IPS-NIHi11 (cell line): Measurements from ENCODE around the gene SLC27A1.
"Not testable (repeated sequence)": the region's sequence is repeated elsewhere in the genome, so short reads cannot be mapped to it uniquely, and the experiment has no call there.

Experiments
- DNase-seq: peaks from one replicate; pipeline ENCODE4 v3.0.0; 2012; ENCODE audit warnings: mixed read lengths, low spot score

Gene SLC27A1

GRCh38 chr19:17456127-17456526 is 14.2 kb upstream of the SLC27A1 start:
- no peak for DNase-seq

GRCh38 chr19:17457616-17458015 is 12.7 kb upstream of the SLC27A1 start:
- no peak for DNase-seq

GRCh38 chr19:17458970-17459369 is 11.4 kb upstream of the SLC27A1 start:
- no peak for DNase-seq

DNA sequence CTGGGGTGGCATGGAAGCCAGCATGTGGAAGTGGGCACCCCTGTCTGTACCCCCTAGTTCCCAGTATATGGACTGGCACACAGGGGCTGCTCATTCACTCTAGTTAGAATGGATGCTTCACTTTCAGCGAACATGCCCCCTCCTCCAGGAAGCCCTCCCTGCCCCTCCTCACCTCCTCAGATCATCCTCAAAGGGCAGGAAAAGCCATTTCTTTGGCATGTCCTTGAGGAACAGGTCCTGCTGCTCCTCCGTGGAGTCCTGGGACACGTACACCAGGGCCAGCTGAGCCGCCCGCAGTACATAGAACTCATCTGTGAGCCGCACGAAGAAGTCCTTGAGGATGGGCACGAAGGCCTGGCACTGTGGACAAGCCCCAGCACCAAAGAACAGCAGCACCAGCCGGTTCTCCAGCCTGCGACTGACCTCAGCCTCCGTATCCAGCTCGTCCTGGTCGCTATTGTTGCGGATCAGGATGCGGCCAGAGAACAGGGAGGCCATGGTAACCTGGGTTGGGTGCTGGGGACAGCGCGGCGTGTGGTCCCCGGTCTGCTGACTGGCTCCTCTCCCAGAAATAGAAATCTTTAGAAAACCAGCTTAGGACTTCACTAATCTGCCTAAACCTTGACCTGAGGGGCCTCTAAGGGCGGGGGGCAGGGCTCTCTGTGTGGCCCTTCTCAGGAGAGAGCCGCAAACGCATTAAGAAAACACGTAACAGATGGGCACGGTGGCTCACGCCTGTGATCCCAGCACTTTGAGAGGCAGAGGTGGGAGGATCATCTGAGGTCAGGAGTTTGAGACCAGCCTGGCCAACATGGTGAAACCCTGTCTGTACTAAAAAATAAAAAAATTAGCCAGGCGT is 9.7 kb upstream of the SLC27A1 start, which contains the start of gene NXNL1:
Gene NXNL1 (minus strand): TSS at position 555 of the 859 bp plus-strand sequence. CDS start 57 bp downstream, at position 498.
- DNase-seq: no peak

DNA sequence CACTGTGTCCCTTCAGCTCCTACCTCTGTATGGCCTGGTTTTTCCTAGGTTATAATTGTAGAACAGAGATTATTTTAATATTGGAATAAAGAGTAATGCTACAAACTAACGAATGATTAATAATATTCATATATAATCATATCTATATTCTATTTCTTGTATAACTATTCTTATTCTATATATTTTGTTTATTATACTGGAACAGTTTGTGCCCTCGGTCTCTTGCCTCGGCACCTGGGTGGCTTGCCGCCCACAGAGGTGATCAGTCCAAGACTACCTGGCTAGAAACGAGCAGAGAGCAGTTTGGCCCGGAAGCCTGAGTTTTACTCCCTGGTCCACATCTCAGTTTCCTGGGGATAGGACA is 3.9 kb upstream of the SLC27A1 start:
- no peak for DNase-seq

- DNase-seq: no peak
Observed at GRCh38 chr19:17467471-17468301, 2.6 kb upstream of the SLC27A1 start.

- DNase-seq: no peak
Observed at GRCh38 chr19:17468302-17469091, 1.8 kb upstream of the SLC27A1 start.

GRCh38 chr19:17469092-17469480 is 1.2 kb upstream of the SLC27A1 start:
- DNase-seq: no peak

DNA sequence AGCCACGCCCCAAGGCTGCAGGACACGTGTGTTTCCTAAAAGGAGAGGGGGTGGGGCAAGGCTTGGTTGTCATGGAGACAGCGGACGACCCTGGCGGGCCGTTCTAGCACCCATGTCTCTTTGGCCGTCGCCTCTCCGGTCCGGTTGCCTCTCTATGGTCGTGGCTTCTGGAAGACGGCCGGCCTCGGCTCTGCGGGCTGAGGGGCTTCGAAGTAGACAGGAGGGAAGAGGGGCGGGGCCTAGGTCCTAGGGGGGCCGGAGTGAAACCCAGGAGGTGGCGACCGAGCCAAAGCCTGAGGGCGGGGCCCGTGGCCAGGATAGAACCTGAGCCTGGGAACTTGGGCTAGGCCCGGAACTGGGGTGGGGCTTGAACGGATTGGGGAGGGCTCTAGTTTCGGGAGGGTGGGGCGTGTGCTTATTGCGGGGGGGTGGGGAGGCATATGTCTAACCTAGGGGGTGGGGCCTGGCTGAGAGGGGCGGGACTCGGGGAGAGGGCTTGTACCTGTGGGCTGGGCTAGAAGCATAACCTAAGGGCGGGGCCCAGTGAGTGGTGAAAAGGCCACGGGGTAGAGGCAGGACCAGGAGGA is 750 bp upstream of the SLC27A1 start:
- DNase-seq: peak; percentile 77

- no peak for DNase-seq
Observed at GRCh38 chr19:17471410-17472125, 1.2 kb downstream of the SLC27A1 start.

- no peak for DNase-seq
Observed at GRCh38 chr19:17473041-17473440, 2.7 kb downstream of the SLC27A1 start.

GRCh38 chr19:17475011-17475540 is 4.8 kb downstream of the SLC27A1 start:
- not testable (repeated sequence) for DNase-seq

- DNase-seq: no peak
Observed at GRCh38 chr19:17475541-17476115, 5.3 kb downstream of the SLC27A1 start.

GRCh38 chr19:17479325-17479791 is 9.0 kb downstream of the SLC27A1 start:
- DNase-seq: no peak

DNA sequence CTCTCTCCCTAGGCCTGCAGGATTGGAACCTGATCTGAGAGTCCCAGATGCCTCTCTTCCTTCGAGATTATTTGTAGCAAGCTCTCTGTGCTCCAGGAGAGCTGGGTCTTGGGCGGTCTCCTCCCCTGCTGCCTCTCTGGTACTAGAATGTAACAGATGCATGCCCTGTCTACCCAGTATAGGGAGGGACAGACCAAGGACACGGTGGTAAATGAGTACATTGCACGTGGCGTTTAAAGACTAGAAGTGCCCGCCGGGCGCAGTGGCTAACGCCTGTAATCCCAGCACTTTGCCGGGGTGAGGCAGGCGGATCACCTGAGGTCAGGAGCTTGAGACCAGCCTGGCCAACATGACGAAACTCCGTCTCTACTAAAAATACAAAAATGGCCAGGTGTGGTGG is 11.7 kb downstream of the SLC27A1 start:
- no peak for DNase-seq

- DNase-seq: no peak
Observed at GRCh38 chr19:17482877-17483604, 12.7 kb downstream of the SLC27A1 start.

- DNase-seq: no peak
Observed at GRCh38 chr19:17483605-17484002, 13.3 kb downstream of the SLC27A1 start.

- no peak for DNase-seq
Observed at GRCh38 chr19:17484520-17485185, 14.3 kb downstream of the SLC27A1 start.
